Middle frontal gyrus (tissue), 1 donor: ENCODE measurements around the gene ADARB1.

Experiments used
- DNase-seq: peaks from one replicate; pipeline ENCODE4 v3.0.0-alpha.2; 2015; ENCODE audit warnings: low spot score; ENCODE audit errors: extremely low spot score

The ADARB1 gene

GRCh38 chr21:45147473-45148315 is 73.3 kb downstream of the ADARB1 start:
- DNase-seq, result no peak

GRCh38 chr21:45148316-45148990 is 74.1 kb downstream of the ADARB1 start:
- no peak for DNase-seq

- no peak for DNase-seq
Measured at GRCh38 chr21:45149021-45149420, 74.6 kb downstream of the ADARB1 start.

GRCh38 chr21:45150638-45151131 is 76.3 kb downstream of the ADARB1 start:
- no peak for DNase-seq

- no peak for DNase-seq
Measured at GRCh38 chr21:45151445-45152160, 77.2 kb downstream of the ADARB1 start.

- DNase-seq, result no peak
Measured at GRCh38 chr21:45152265-45152746, 77.9 kb downstream of the ADARB1 start.

- no peak for DNase-seq
Measured at GRCh38 chr21:45153358-45154318, 79.3 kb downstream of the ADARB1 start.

GRCh38 chr21:45154511-45155508 is 80.4 kb downstream of the ADARB1 start:
- DNase-seq, result no peak

- DNase-seq, result no peak
Measured at GRCh38 chr21:45155910-45156309, 81.5 kb downstream of the ADARB1 start.

GRCh38 chr21:45156459-45156858 is 82.1 kb downstream of the ADARB1 start:
- DNase-seq, result no peak

GRCh38 chr21:45157932-45158331 is 83.6 kb downstream of the ADARB1 start:
- DNase-seq, result no peak

- no peak for DNase-seq
Measured at GRCh38 chr21:45158491-45159423, 84.4 kb downstream of the ADARB1 start.

GRCh38 chr21:45160198-45160597 is 85.8 kb downstream of the ADARB1 start:
- DNase-seq, result no peak

- no peak for DNase-seq
Measured at GRCh38 chr21:45161038-45161945, 86.9 kb downstream of the ADARB1 start.

- no peak for DNase-seq
Measured at GRCh38 chr21:45162115-45162514, 87.7 kb downstream of the ADARB1 start.

GRCh38 chr21:45162809-45163208 is 88.4 kb downstream of the ADARB1 start:
- no peak for DNase-seq
